GM10266 (cell line): ENCODE data around the gene ANKS1B.
"Not testable (repeated sequence)": the region's sequence is repeated elsewhere in the genome, so short reads cannot be mapped to it uniquely, and the experiment has no call there.

Experiments
- DNase-seq: peaks from one replicate; pipeline ENCODE4 v3.0.0; 2012; ENCODE audit errors: extremely low spot score
- CTCF ChIP-seq: IDR thresholded peaks from 2 replicates; pipeline ENCODE4 v1.5.1; 2012; ENCODE audit warnings: mild to moderate bottlenecking, low read depth; ENCODE audit not compliant: control insufficient read depth, insufficient read depth; ENCODE audit errors: missing control alignments

ANKS1B gene

GRCh38 chr12:99745121-99745520 is 239.6 kb downstream of the ANKS1B start:
- DNase-seq, result no peak
- TF ChIP-seq CTCF, result no peak

- TF ChIP-seq CTCF, result no peak
- no peak for DNase-seq
These were observed 247.9 kb downstream of the ANKS1B start for GRCh38 chr12:99736760-99737269.

- TF ChIP-seq CTCF, result no peak
- no peak for DNase-seq
These were observed 252.6 kb downstream of the ANKS1B start for GRCh38 chr12:99732131-99732530.

GRCh38 chr12:99722690-99723486 is 261.8 kb downstream of the ANKS1B start:
- DNase-seq, result no peak
- no peak for TF ChIP-seq CTCF

- TF ChIP-seq CTCF, result no peak
- no peak for DNase-seq
These were observed 262.9 kb downstream of the ANKS1B start for GRCh38 chr12:99721715-99722275.

GRCh38 chr12:99720083-99720465 is 264.7 kb downstream of the ANKS1B start:
- not testable (repeated sequence) for DNase-seq

GRCh38 chr12:99719411-99720082 is 265.2 kb downstream of the ANKS1B start:
- not testable (repeated sequence) for DNase-seq

- not testable (repeated sequence) for DNase-seq
These were observed 268.8 kb downstream of the ANKS1B start for GRCh38 chr12:99715841-99716510.

- DNase-seq, result not testable (repeated sequence)
These were observed 269.8 kb downstream of the ANKS1B start for GRCh38 chr12:99714921-99715320.
